GM23338 (cell line): ENCODE results near the gene UNC5C. TPM values are rescaled to one million over a fixed set of nuclear protein-coding genes. Genes with fewer than 3 reads are reported as not detected.
"Not testable (repeated sequence)": the region's sequence is repeated elsewhere in the genome, so short reads cannot be mapped to it uniquely, and the experiment has no call there.

Experiments
- ATAC-seq: fragments of 200-7000 bp; cut with Tn5 transposase; 3 replicates; pipeline ENCODE4 v1.9.1; 2020
- DNase-seq: peaks from one replicate; pipeline ENCODE4 v3.0.0-alpha.2; 2015; ENCODE audit warnings: low spot score
- H2AFZ ChIP-seq: fragments of 200-600 bp; sonication (generic); 2 replicates; pipeline ENCODE4 v1.8.0; 2016; ENCODE audit warnings: antibody characterized with exemption, mild to moderate bottlenecking, moderate library complexity
- H3F3A ChIP-seq: fragments of 200-600 bp; sonication (generic); replicated peaks from 2 replicates; pipeline ENCODE4 v1.8.0; 2017; ENCODE audit warnings: antibody characterized with exemption, mixed run types, low read depth
- H3K27ac ChIP-seq: fragments of 200-600 bp; sonication (generic); 2 replicates; pipeline ENCODE4 v1.6.1; 2016; ENCODE audit warnings: low read depth
- H3K27me3 ChIP-seq: fragments of 200-600 bp; sonication (generic); 2 replicates; pipeline ENCODE4 v1.8.0; 2016; ENCODE audit warnings: mild to moderate bottlenecking, mixed run types, moderate library complexity; ENCODE audit not compliant: insufficient read depth
- H3K36me3 ChIP-seq: fragments of 200-600 bp; sonication (generic); 2 replicates; pipeline ENCODE4 v1.8.0; 2016; ENCODE audit warnings: mild to moderate bottlenecking; ENCODE audit not compliant: insufficient read depth
- H3K4me1 ChIP-seq: fragments of 200-600 bp; sonication (generic); 2 replicates; pipeline ENCODE4 v1.8.0; 2016; ENCODE audit warnings: mild to moderate bottlenecking, moderate library complexity; ENCODE audit not compliant: insufficient read depth
- H3K4me2 ChIP-seq: fragments of 200-600 bp; sonication (generic); 2 replicates; pipeline ENCODE4 v1.7.1; 2017; ENCODE audit warnings: mixed run types
- H3K4me3 ChIP-seq: fragments of 200-600 bp; sonication (generic); 2 replicates; pipeline ENCODE4 v1.6.1; 2016; ENCODE audit warnings: mixed run types
- H3K79me2 ChIP-seq: fragments of 200-600 bp; sonication (generic); replicated peaks from 2 replicates; pipeline ENCODE4 v1.8.0; 2017; ENCODE audit warnings: mild to moderate bottlenecking; ENCODE audit not compliant: insufficient read depth
- H3K9me2 ChIP-seq: fragments of 200-600 bp; sonication (generic); 2 replicates; pipeline ENCODE4 v1.8.0; 2017; ENCODE audit not compliant: insufficient read depth
- H4K20me1 ChIP-seq: fragments of 200-600 bp; sonication (generic); replicated peaks from 2 replicates; pipeline ENCODE4 v1.8.0; 2017; ENCODE audit warnings: mild to moderate bottlenecking; ENCODE audit not compliant: insufficient read depth
- H3K27ac Mint-ChIP-seq: 2 replicates; pipeline ENCODE4 v1.8.0; 2020; ENCODE audit warnings: inconsistent platforms, mild to moderate bottlenecking, moderate library complexity, mixed read lengths
- H3K27me3 Mint-ChIP-seq: 3 replicates; pipeline ENCODE4 v1.8.0; 2022; ENCODE audit warnings: low read depth, mild to moderate bottlenecking, moderate library complexity, mixed read lengths, inconsistent platforms; ENCODE audit not compliant: insufficient read depth, poor library complexity
- H3K36me3 Mint-ChIP-seq: 3 replicates; pipeline ENCODE4 v1.8.0; 2021; ENCODE audit warnings: low read depth, mild to moderate bottlenecking, inconsistent platforms, moderate library complexity, mixed read lengths
- H3K4me1 Mint-ChIP-seq: 3 replicates; pipeline ENCODE4 v1.8.0; 2020; ENCODE audit warnings: mild to moderate bottlenecking, inconsistent platforms, mixed read lengths
- H3K4me3 Mint-ChIP-seq: 3 replicates; pipeline ENCODE4 v1.8.0; 2021; ENCODE audit warnings: moderate library complexity, mild to moderate bottlenecking, inconsistent platforms, mixed read lengths
- H3K9me3 Mint-ChIP-seq: 3 replicates; pipeline ENCODE4 v1.8.0; 2020; ENCODE audit warnings: moderate library complexity, mild to moderate bottlenecking, inconsistent platforms, mixed read lengths
- CREB1 ChIP-seq: fragments of 250-450 bp; sonication (Bioruptor Pico); IDR thresholded peaks from 2 replicates; pipeline ENCODE4 v1.5.0; 2020; ENCODE audit warnings: low read depth, mild to moderate bottlenecking, moderate library complexity
- CTCF ChIP-seq, 2 experiments: fragments of 200-600 bp in 1 of 2; sonication (generic) in 1 of 2; conservative IDR thresholded peaks; 2 replicates each; pipeline versions ENCODE4 v1.5.1 to v1.6.1; 2016 to 2017; ENCODE audit warnings: antibody characterized with exemption in 2 of 2, low read depth in 2 of 2, mild to moderate bottlenecking in 2 of 2, moderate library complexity in 1 of 2
- ETS1 ChIP-seq: IDR thresholded peaks from 2 replicates; pipeline ENCODE4 v1.6.1; 2016; ENCODE audit warnings: antibody characterized with exemption
- EZH2 ChIP-seq: fragments of 200-600 bp; sonication (generic); IDR thresholded peaks from one replicate; pipeline ENCODE4 v1.8.0; 2017; ENCODE audit warnings: antibody characterized with exemption, mild to moderate bottlenecking, low read depth; ENCODE audit not compliant: unreplicated experiment
- EZH2phosphoT487 ChIP-seq: fragments of 200-600 bp; sonication (generic); IDR thresholded peaks from one replicate; pipeline ENCODE4 v1.8.1; 2018; ENCODE audit warnings: antibody characterized with exemption; ENCODE audit not compliant: unreplicated experiment
- JUNB ChIP-seq: IDR thresholded peaks from one replicate; pipeline ENCODE4 v1.6.1; 2016; ENCODE audit warnings: antibody characterized with exemption; ENCODE audit not compliant: unreplicated experiment
- NANOG ChIP-seq: IDR thresholded peaks from 2 replicates; pipeline ENCODE4 v1.6.1; 2016; ENCODE audit warnings: antibody characterized with exemption, borderline replicate concordance
- POLR2AphosphoS5 ChIP-seq: IDR thresholded peaks from 2 replicates; pipeline ENCODE4 v1.6.1; 2016; ENCODE audit warnings: antibody characterized with exemption, low read depth
- REST ChIP-seq: IDR thresholded peaks from one replicate; pipeline ENCODE4 v1.6.1; 2018; ENCODE audit warnings: antibody characterized with exemption; ENCODE audit not compliant: unreplicated experiment
- ZNF114 ChIP-seq: fragments of 250-450 bp; sonication (Bioruptor Pico); IDR thresholded peaks from 2 replicates; pipeline ENCODE4 v1.5.0; 2020; ENCODE audit warnings: mild to moderate bottlenecking, moderate library complexity
- ZNF331 ChIP-seq: fragments of 250-450 bp; sonication (Bioruptor Pico); IDR thresholded peaks from 2 replicates; pipeline ENCODE4 v1.5.0; 2020; ENCODE audit warnings: low read depth, mild to moderate bottlenecking, moderate library complexity
- polyA plus RNA-seq: library from polyadenylated mRNA; unstranded; fragments of >200 nt; fragmentation: Nextera tagmentation; extraction: Ambion mirVana; gene quantifications from 2 replicates; pipeline ENCODE4 v1.2.1, GENCODE V29; 2016
- total RNA-seq: library from RNA; depleted of rRNA; stranded (reverse); fragments of >200 nt; shearing (Covaris generic); gene quantifications from 2 replicates; pipeline ENCODE4 v1.2.3, GENCODE V29; 2014

UNC5C gene
- total and polyA plus RNA-seq, 2 experiments from 2014 or later = 0.08 to 0.21 TPM

- H3K27me3 Mint-ChIP-seq = peaks cover 8% of the 10 kb centered on the region
- no peak overlapping the region for H3K4me3 ChIP-seq
Measured at GRCh38 chr4:95141361-95141760, 407.4 kb downstream of the UNC5C start.

GRCh38 chr4:95139424-95139823 lies 409.3 kb downstream of the UNC5C start:
- not testable (repeated sequence) for H3K27ac ChIP-seq, H3K27me3 ChIP-seq, H3F3A ChIP-seq, H3K36me3 ChIP-seq, H3K9me2 ChIP-seq, H2AFZ ChIP-seq, H3K79me2 ChIP-seq, H3K4me3 ChIP-seq, H3K4me1 ChIP-seq, H3K4me2 ChIP-seq, H3K27ac Mint-ChIP-seq, H3K27me3 Mint-ChIP-seq, ATAC-seq, H3K4me3 Mint-ChIP-seq, H3K4me1 Mint-ChIP-seq, DNase-seq, H4K20me1 ChIP-seq
- Mint-ChIP-seq H3K36me3 (peaks cover 38% of the 10 kb centered on the region), H3K9me3 (peaks cover 61% of the 10 kb centered on the region)

More at GRCh38 chr4:95141361-95141760, 407.4 kb downstream of the UNC5C start:
- H3K4me3 Mint-ChIP-seq = no peak overlapping the region
- H3K27ac Mint-ChIP-seq = no peak overlapping the region
- H3K4me1 Mint-ChIP-seq = peaks cover 1% of the 10 kb centered on the region
- 0 out of 2 replicates have a peak, but pooled peaks cover 7% of the 10 kb centered on the region for H3K36me3 ChIP-seq
- H3K4me1 ChIP-seq = no peaks in the 10 kb centered on the region; the same call in 1 of the 2 replicates
- no peaks in the 10 kb centered on the region for H4K20me1 ChIP-seq
- H3F3A ChIP-seq = no peaks in the 10 kb centered on the region
- H3K9me3 Mint-ChIP-seq = peaks cover 45% of the 10 kb centered on the region
- TF ChIP-seq NANOG = no peak
- no peak for TF ChIP-seq ZNF331
- TF ChIP-seq ZNF114 (CRISPR knock-in tag) = no peak
- no peak for TF ChIP-seq REST
- TF ChIP-seq JUNB = no peak
- no peak for TF ChIP-seq CTCF (conservative IDR thresholded peaks at IDR 0.05; ENCODE audit: low read depth in 2 of 2)
- TF ChIP-seq ETS1 = no peak
- TF ChIP-seq EZH2phosphoT487 = no peak
- no peak for TF ChIP-seq EZH2
- TF ChIP-seq CREB1 (CRISPR knock-in tag) = no peak
- TF ChIP-seq POLR2AphosphoS5 = no peak
- H3K9me2 ChIP-seq = no peaks in the 10 kb centered on the region
- H2AFZ ChIP-seq = no peak overlapping the region
- no peaks in the 10 kb centered on the region for H3K79me2 ChIP-seq
- H3K4me2 ChIP-seq = no peak overlapping the region
- H3K27me3 ChIP-seq = no peaks in the 10 kb centered on the region
- ATAC-seq (no peak), DNase-seq (no peak)
- peaks cover 35% of the 10 kb centered on the region for H3K36me3 Mint-ChIP-seq
- no peak overlapping the region for H3K27ac ChIP-seq

GRCh38 chr4:95134016-95134415 lies 414.8 kb downstream of the UNC5C start:
- peaks cover 20% of the 10 kb centered on the region for H3K36me3 Mint-ChIP-seq

More at GRCh38 chr4:95134016-95134415, 414.8 kb downstream of the UNC5C start:
- H3K27ac Mint-ChIP-seq, H3F3A ChIP-seq, H3K4me1 Mint-ChIP-seq, H3K4me2 ChIP-seq, ATAC-seq, H2AFZ ChIP-seq, H3K27ac ChIP-seq, DNase-seq, H3K79me2 ChIP-seq, H3K4me1 ChIP-seq, H4K20me1 ChIP-seq, H3K4me3 Mint-ChIP-seq, H3K9me2 ChIP-seq, H3K36me3 ChIP-seq, H3K27me3 ChIP-seq, H3K4me3 ChIP-seq, H3K27me3 Mint-ChIP-seq: not testable (repeated sequence)
- peaks cover 45% of the 10 kb centered on the region for H3K9me3 Mint-ChIP-seq
